Measurements from ENCODE around the gene ARSG.

DNA sequence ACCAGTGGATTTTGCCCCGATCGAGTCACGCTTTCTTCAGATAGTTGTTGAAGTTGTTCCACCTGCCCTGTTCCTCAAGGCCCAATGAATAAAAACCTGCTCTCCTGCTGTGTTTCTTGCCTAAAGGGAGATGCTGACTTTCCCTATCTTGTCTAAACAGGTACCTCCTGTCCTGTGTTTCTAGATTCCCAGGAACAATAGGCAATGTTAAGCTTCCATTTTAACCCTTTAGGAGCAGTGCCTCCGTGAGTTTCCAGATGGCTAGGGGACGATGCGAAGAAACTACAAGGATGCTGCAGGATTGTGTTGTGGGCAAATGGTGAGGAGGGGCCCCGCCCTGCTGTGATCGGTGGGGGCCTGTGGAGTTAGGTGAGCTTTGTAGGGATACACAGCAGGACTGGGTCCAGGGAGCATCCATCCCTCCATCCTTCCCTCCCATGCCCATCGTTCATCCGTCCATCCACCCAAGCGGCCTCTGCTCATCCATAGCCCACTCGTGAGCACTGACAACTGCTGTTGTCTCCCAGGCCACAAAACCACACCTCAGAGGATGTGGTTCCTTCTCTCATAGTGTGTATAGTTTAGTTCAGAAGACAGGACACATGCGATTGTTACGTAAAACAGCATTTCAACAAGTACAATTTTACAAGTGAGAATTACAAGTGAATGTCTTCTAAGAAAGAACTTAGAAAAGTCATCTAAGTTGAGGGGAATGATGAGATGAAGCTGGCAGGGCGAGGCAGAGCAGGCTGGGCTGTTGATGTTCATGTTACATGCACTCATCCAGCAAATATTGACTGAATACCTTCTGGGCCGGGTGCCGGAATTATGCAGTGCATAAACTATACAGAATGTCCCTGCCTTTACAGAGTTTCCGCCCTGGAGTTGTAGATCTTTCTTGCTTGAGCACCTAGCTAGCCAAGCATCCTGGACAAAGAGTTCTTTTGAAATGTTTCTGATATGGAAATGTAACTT lies 5.2 kb downstream of the ARSG start:
- TF ChIP-seq ETV5 (CRISPR knock-in tag; IDR thresholded peaks at IDR 0.05; ENCODE audit: borderline replicate concordance) (no peak), HMG20B (CRISPR knock-in tag; conservative IDR thresholded peaks at IDR 0.05) (no peak), GABPB1 (CRISPR knock-in tag; IDR thresholded peaks at IDR 0.05) (no peak), PAX8 (CRISPR knock-in tag; IDR thresholded peaks at IDR 0.05; ENCODE audit: borderline replicate concordance) (no peak), ZNF121 (CRISPR knock-in tag; IDR thresholded peaks at IDR 0.05) (no peak), ZNF333 (CRISPR knock-in tag; IDR thresholded peaks at IDR 0.05; ENCODE audit: borderline replicate concordance) (no peak), HDAC6 (IDR thresholded peaks at IDR 0.05; ENCODE audit: low read depth, low read length) (no peak), PHF8 (CRISPR knock-in tag; IDR thresholded peaks at IDR 0.05) (no peak), KLF9 (CRISPR knock-in tag; IDR thresholded peaks at IDR 0.05; ENCODE audit: low read depth) (no peak), EP300 (IDR thresholded peaks at IDR 0.05; ENCODE audit: low read depth in 2 of 2, low read length in 2 of 2) (no peak), EP300 (CRISPR knock-in tag; IDR thresholded peaks at IDR 0.05; ENCODE audit: borderline replicate concordance) (no peak), SOX5 (CRISPR knock-in tag; IDR thresholded peaks at IDR 0.05; ENCODE audit: borderline replicate concordance) (no peak)
- TF ChIP-seq, protein P1, sequence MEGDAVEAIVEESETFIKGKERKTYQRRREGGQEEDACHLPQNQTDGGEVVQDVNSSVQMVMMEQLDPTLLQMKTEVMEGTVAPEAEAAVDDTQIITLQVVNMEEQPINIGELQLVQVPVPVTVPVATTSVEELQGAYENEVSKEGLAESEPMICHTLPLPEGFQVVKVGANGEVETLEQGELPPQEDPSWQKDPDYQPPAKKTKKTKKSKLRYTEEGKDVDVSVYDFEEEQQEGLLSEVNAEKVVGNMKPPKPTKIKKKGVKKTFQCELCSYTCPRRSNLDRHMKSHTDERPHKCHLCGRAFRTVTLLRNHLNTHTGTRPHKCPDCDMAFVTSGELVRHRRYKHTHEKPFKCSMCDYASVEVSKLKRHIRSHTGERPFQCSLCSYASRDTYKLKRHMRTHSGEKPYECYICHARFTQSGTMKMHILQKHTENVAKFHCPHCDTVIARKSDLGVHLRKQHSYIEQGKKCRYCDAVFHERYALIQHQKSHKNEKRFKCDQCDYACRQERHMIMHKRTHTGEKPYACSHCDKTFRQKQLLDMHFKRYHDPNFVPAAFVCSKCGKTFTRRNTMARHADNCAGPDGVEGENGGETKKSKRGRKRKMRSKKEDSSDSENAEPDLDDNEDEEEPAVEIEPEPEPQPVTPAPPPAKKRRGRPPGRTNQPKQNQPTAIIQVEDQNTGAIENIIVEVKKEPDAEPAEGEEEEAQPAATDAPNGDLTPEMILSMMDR (CRISPR knock-in tag; IDR thresholded peaks at IDR 0.05): no peak
